Progenitor cell of endocrine pancreas (in vitro differentiated cells): ENCODE measurements around the gene ARF5. TPM values are rescaled to one million over a fixed set of nuclear protein-coding genes. Genes with fewer than 3 reads are reported as not detected.

Source experiments
- DNase-seq: peaks from one replicate; pipeline ENCODE4 v3.0.0; 2021; ENCODE audit warnings: low spot score; ENCODE audit not compliant: unreplicated experiment
- H3K27ac Mint-ChIP-seq: 2 replicates; pipeline ENCODE4 v1.8.0; 2021; ENCODE audit warnings: mild to moderate bottlenecking, moderate library complexity, mixed read lengths
- H3K27me3 Mint-ChIP-seq: 2 replicates; pipeline ENCODE4 v1.8.0; 2021; ENCODE audit warnings: mixed read lengths
- H3K36me3 Mint-ChIP-seq: 2 replicates; pipeline ENCODE4 v1.8.0; 2022; ENCODE audit warnings: mixed read lengths; ENCODE audit not compliant: insufficient read depth
- H3K4me1 Mint-ChIP-seq: 2 replicates; pipeline ENCODE4 v1.8.0; 2021; ENCODE audit warnings: low read depth, mixed read lengths
- H3K4me3 Mint-ChIP-seq: 2 replicates; pipeline ENCODE4 v1.8.0; 2021; ENCODE audit warnings: low read depth, mild to moderate bottlenecking, moderate library complexity, mixed read lengths
- H3K9me3 Mint-ChIP-seq: 2 replicates; pipeline ENCODE4 v1.8.0; 2021; ENCODE audit warnings: low read depth, mixed read lengths
- total RNA-seq: library from RNA; stranded (reverse); gene quantifications from 2 replicates; pipeline ENCODE4 v1.2.1, GENCODE V29; 2021
- TF ChIP-seq, protein P1 (sequence below): fragments of 200-600 bp; sonication (generic); IDR thresholded peaks from one replicate; pipeline ENCODE4 v1.5.0; 2021; ENCODE audit warnings: antibody characterized with exemption, mild to moderate bottlenecking; ENCODE audit not compliant: unreplicated experiment

The ARF5 gene
- total RNA-seq, 1 donor from 2014 or later, result 240 TPM

DNA sequence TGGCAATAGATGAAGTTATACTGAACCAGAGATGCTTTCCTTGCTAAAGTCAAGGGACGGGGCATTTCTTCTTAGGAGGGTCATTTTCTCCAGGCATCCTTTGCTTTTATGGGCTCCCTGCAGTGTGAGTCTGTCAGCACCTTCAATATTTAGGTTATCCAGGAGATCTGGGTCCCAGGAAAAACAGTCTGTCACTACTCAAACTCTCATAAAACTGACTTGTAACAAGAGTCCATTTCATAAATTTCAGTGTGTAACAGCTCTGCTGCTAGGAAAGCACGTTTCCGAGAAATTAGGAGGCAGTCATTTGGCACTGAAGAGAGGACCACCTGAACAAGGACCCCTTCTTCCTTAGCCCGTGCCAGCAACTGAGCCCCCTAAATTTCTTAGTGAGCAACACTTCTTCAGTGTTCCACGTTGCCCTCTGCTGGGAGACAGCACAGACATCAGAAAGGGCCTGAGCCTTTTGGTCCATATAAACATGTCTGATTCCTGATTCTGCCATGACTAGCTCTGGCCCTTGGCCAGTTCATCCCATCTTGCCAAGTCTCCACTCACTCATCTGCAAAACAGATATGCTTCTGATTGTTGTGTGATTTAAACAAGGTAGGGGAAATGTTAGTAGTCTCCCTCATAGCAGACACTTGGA lies 10.1 kb upstream of the ARF5 start:
- peaks cover 15% of the 10 kb centered on the region for H3K36me3 Mint-ChIP-seq
- no peaks in the 10 kb centered on the region for H3K27me3 Mint-ChIP-seq
- H3K4me3 Mint-ChIP-seq, result no peak overlapping the region
- H3K4me1 Mint-ChIP-seq, result no peaks in the 10 kb centered on the region
- TF ChIP-seq, protein P1, sequence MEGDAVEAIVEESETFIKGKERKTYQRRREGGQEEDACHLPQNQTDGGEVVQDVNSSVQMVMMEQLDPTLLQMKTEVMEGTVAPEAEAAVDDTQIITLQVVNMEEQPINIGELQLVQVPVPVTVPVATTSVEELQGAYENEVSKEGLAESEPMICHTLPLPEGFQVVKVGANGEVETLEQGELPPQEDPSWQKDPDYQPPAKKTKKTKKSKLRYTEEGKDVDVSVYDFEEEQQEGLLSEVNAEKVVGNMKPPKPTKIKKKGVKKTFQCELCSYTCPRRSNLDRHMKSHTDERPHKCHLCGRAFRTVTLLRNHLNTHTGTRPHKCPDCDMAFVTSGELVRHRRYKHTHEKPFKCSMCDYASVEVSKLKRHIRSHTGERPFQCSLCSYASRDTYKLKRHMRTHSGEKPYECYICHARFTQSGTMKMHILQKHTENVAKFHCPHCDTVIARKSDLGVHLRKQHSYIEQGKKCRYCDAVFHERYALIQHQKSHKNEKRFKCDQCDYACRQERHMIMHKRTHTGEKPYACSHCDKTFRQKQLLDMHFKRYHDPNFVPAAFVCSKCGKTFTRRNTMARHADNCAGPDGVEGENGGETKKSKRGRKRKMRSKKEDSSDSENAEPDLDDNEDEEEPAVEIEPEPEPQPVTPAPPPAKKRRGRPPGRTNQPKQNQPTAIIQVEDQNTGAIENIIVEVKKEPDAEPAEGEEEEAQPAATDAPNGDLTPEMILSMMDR, result peak; percentile 23
- H3K27ac Mint-ChIP-seq, result no peak overlapping the region
- H3K9me3 Mint-ChIP-seq, result no peaks in the 10 kb centered on the region
- DNase-seq, result no peak

DNA sequence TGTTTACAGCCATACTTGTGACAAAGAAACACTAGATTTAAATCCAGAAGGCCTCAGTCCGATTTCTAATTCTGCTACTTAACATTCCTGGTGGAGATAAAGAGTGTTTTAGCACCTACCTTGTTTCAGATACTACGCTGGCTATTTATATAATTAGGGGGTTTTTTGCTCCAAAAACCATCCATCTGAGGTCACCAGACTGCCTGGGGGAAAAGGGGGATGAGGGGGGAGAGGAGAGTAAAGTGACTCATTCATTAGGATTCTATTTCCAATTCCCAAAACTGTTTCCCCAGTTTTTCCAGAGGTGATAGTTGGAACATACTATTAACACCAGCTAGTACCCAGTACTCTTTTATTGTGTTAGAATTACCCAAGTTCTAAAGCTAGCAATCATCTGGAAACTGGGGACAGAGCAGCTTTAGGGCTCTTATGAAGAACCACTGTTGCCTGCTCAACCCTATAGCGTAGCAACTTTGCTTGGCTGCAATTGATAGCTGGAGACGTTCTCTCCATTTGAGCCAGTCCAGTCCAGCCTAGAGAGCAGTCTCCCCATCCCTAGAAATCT lies 9.4 kb upstream of the ARF5 start:
- TF ChIP-seq, protein P1, result no peak
- Mint-ChIP-seq H3K36me3 (peaks cover 15% of the 10 kb centered on the region), H3K27me3 (no peaks in the 10 kb centered on the region), H3K27ac (no peak overlapping the region), H3K4me1 (peaks cover 2% of the 10 kb centered on the region), H3K4me3 (no peak overlapping the region), H3K9me3 (no peaks in the 10 kb centered on the region)
- DNase-seq, result no peak

DNA sequence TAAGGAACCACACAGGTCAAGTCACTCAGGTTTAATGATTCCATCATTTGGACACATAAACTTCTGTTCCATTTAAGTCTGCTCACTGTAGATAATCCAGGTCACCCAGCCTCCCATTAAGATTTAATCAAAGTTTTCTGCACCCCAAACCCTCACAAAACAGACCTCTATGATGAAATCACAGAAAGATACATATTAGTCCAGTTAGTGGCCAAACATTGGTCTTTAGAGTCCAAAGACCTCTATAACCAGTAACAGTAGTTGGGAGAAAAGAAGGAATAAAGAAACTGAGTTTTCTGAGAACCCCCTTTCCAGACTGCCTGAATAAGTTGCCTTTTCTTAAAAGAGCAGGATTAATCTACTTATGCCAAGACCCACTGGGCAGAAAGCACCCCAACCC lies 7.6 kb upstream of the ARF5 start:
- H3K9me3 Mint-ChIP-seq, result no peaks in the 10 kb centered on the region
- H3K4me1 Mint-ChIP-seq, result peaks cover 14% of the 10 kb centered on the region
- H3K27me3 Mint-ChIP-seq, result no peaks in the 10 kb centered on the region
- no peak for DNase-seq
- peak overlapping the region; percentile 16 for H3K27ac Mint-ChIP-seq
- H3K4me3 Mint-ChIP-seq, result no peak overlapping the region
- TF ChIP-seq, protein P1, result no peak
- peaks cover 15% of the 10 kb centered on the region for H3K36me3 Mint-ChIP-seq

DNA sequence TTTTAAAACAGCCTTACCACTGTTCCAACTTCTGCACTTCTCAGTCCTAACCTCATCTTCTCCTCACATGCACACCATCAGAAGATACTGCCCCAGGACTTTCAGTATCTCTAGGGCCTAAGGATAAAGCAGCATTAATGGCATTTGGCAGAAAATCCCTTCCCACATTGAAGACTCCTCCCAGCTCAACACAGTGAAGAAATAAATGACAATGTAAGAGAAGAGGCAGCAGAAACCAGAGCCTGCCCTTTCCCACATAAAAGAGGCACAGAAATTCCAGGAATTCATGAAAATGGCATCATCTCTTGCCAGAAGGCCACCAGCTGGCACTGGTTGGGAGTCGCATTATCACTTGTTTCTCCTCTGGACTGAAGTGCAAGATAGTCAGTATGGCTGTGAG lies 6.5 kb upstream of the ARF5 start:
- Mint-ChIP-seq H3K27ac (no peak overlapping the region), H3K4me3 (no peak overlapping the region), H3K36me3 (peaks cover 13% of the 10 kb centered on the region), H3K4me1 (peaks cover 14% of the 10 kb centered on the region), H3K9me3 (no peaks in the 10 kb centered on the region), H3K27me3 (no peaks in the 10 kb centered on the region)
- no peak for DNase-seq
- TF ChIP-seq, protein P1, result no peak

DNA sequence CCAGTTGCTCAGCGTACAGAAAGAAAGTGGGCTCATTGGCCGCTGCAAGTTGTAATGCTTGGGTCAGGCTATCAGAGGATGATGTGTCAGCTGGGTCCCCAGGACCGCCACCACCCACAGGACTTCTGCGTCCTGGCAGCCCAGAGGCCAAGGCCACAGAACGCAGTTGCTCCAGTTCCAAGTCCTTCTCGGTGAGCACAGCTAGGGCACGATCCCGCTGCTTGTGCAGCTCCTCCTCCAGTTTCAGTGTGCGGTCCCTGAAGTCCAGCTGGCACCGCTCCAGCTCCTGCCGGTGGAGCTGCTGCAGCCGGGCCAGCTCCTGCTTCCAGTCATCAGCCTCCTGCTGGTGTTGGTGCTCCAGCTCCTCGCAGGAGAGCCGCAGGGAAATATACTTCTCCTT lies 5.8 kb upstream of the ARF5 start:
- H3K4me3 Mint-ChIP-seq, result no peak overlapping the region
- no peaks in the 10 kb centered on the region for H3K9me3 Mint-ChIP-seq
- TF ChIP-seq, protein P1, result no peak
- H3K27ac Mint-ChIP-seq, result no peak overlapping the region
- no peak for DNase-seq
- H3K4me1 Mint-ChIP-seq, result peaks cover 14% of the 10 kb centered on the region
- H3K27me3 Mint-ChIP-seq, result no peaks in the 10 kb centered on the region
- H3K36me3 Mint-ChIP-seq, result peaks cover 13% of the 10 kb centered on the region
